ENCODE data around the gene GPER1.
A peak's percentile ranks its signal among the peaks of the same experiment; 100 is the strongest.

The GPER1 gene

DNA sequence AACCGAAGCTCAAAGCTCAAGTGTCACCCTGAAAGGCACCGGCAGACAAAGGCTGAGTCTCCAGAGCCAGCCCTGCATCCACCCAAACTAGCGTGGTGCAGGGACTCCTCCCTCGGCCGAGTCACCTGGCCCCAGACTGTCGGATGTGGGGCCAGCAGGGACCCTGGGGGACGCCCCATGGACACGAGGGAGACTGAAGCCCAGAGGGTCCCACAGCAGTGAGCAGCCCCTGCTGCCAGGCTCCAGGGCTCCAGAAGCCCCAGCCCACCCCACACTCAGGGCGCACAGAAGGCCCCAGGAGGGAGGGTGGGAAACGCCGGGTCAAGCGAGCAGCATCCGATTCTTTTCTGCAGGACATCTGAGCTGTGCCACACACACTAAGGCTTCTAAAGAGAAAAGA is 23.3 kb upstream of the GPER1 start:
- DNase-seq (ENCODE audit: insufficient read length, low spot score) (no peak), FAIRE-seq (no peak)
- TF ChIP-seq, protein P1, sequence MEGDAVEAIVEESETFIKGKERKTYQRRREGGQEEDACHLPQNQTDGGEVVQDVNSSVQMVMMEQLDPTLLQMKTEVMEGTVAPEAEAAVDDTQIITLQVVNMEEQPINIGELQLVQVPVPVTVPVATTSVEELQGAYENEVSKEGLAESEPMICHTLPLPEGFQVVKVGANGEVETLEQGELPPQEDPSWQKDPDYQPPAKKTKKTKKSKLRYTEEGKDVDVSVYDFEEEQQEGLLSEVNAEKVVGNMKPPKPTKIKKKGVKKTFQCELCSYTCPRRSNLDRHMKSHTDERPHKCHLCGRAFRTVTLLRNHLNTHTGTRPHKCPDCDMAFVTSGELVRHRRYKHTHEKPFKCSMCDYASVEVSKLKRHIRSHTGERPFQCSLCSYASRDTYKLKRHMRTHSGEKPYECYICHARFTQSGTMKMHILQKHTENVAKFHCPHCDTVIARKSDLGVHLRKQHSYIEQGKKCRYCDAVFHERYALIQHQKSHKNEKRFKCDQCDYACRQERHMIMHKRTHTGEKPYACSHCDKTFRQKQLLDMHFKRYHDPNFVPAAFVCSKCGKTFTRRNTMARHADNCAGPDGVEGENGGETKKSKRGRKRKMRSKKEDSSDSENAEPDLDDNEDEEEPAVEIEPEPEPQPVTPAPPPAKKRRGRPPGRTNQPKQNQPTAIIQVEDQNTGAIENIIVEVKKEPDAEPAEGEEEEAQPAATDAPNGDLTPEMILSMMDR (IDR thresholded peaks at IDR 0.05; ENCODE audit: insufficient read depth, missing control alignments), result no peak

DNA sequence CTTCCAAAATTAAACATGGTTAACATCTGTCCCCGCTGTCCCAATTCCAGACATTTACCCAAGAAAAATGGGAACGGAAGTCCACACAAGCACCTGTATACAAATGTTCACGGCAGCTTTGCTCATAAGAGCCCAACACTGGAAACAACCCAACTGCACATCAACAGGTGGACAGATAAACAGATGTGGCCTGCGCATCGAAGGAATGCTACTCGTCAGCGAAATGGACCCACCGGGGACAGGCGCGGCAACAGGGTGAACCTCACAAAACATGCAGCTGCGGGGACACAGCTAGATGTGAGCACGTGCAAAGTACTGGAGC is 22.7 kb upstream of the GPER1 start:
- DNase-seq (ENCODE audit: insufficient read length, low spot score), result no peak
- no peak for FAIRE-seq
- TF ChIP-seq, protein P1 (IDR thresholded peaks at IDR 0.05; ENCODE audit: insufficient read depth, missing control alignments), result no peak

DNA sequence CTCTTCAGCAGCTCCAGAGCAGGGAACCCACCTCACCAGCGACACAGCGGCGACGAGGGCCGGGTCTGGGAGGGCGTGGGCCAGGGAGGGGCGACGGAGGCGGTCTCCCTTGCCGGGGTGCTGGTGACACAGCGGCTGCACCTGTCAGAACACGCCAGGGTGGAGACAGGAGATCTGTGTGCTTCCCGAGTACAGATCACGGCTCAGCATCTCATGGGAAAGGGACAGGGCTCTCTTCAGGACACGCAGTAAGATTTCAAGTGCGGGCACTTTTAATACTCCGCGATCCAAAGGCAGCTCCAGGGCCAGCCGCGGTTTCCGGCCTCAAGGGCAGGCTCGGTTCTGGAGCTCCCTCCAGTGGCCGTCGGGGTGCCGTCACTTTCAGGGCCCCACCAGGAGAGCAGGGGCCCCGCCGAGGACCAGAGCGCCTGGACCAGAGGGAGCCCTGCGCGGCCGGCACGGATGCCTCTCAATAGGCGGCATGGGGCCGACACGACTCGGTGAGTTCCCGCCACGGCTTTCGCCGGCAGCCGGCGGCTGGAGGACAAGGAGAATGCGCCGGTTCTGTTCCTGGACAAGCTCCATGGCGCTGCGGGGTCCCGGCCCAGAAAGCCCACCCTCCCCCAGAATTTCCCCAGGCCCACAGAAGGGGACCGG is 22.2 kb upstream of the GPER1 start:
- FAIRE-seq (no peak), DNase-seq (ENCODE audit: insufficient read length, low spot score) (peak; percentile 92)
- TF ChIP-seq, protein P1 (IDR thresholded peaks at IDR 0.05; ENCODE audit: insufficient read depth, missing control alignments), result peak; percentile 65

DNA sequence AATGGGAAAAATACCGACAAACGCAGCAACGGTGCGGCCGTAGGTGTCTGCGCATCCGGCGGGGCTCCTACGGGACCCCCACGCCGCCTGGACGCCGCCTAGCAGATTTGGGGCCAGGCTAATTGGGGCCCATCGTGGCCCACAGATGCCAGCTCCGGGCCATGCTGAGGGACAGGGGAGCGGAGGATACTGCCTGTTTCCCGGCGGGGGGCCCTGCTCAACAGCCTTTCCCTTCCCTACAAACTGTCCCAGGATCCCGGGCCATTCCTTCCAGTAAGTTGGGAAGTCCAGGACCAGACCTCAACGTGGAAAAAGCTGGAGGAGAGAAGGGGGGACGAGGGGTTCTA is 21.7 kb upstream of the GPER1 start:
- TF ChIP-seq, protein P1 (IDR thresholded peaks at IDR 0.05; ENCODE audit: insufficient read depth, missing control alignments), result no peak
- FAIRE-seq (no peak), DNase-seq (ENCODE audit: insufficient read length, low spot score) (no peak)

DNA sequence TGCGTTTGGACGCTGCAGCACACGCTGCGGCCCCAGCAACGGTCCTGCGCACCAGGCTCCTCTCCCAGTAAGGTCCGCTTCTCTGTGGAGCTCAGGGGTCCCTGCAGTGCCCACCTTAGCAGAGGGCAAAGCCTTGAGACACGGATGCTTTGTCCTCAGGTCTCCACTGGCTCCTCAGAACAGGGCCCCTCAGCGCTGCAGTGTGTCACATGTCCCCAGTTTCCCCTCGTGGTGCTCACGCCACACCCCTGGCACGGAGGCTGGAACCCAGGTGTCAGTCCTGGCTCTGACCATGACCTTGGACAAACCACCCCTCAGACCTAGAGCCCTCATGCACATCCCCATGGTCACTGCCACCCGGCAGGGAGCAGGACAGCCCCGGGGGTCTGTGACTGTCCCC is 19.9 kb upstream of the GPER1 start:
- FAIRE-seq (no peak), DNase-seq (ENCODE audit: insufficient read length, low spot score) (no peak)
- TF ChIP-seq, protein P1 (IDR thresholded peaks at IDR 0.05; ENCODE audit: insufficient read depth, missing control alignments), result no peak

DNA sequence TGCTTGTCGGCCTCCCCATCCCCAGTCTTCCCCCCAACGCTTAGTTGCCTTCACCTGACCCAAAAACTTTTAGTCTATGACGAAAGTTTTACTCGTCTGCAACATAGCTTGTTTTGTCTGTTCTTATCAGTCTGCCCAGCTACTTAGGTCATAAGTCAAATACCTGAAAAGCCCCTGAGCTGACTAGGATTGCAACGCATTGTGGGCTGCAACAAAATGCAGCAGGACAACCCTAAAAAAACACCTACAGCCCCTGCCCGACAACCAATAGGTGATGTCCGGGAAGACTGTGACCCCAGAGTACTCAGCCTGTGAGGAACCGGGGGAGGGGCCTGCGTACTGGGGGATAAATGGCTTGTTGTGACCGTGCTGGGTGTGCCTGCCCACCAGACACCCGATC is 19.3 kb upstream of the GPER1 start:
- TF ChIP-seq, protein P1 (IDR thresholded peaks at IDR 0.05; ENCODE audit: insufficient read depth, missing control alignments), result no peak
- FAIRE-seq (no peak), DNase-seq (ENCODE audit: insufficient read length, low spot score) (no peak)

DNA sequence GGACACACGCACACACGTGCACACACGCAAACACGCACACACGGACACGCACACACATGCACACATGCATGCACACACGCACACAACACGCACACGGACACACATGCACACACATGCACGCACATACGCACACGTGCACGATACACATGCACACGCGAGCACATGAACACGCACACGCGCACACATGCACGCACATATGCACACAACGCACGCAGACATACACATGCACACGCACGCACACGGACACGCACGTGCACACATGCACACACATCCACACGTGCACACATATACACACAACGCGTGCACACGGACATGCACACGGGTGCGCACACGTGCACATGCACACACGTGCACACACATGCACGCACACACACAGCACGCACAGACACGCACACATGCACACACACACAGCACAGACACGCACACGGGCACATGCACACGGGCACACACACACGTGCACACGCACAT is 17.3 kb upstream of the GPER1 start:
- TF ChIP-seq, protein P1 (IDR thresholded peaks at IDR 0.05; ENCODE audit: insufficient read depth, missing control alignments), result no peak
- FAIRE-seq (no peak), DNase-seq (ENCODE audit: insufficient read length, low spot score) (no peak)

All from D721Med (cell line).